T-helper 1 cell treated with Interleukin-12 subunit alpha and Interleukin-12 subunit beta and Interleukin-4 antibody, amounts not matched to agents 30 ng/mL and 1 ng/mL, for 36 hours (primary cell): ENCODE data around the gene STC2. TPM values are rescaled to one million over a fixed set of nuclear protein-coding genes. Genes with fewer than 3 reads are reported as not detected.
"Not testable (repeated sequence)": the region's sequence is repeated elsewhere in the genome, so short reads cannot be mapped to it uniquely, and the experiment has no call there.

Source experiments
- intact Hi-C: fragments of 100-400 bp; cut with micrococcal nuclease; formaldehyde crosslinking; loops from one replicate; pipeline ENCODE4 v1.15.1; 2024
- total RNA-seq: library from RNA; stranded (reverse); gene quantifications from 2 replicates; pipeline ENCODE4 v1.2.3, GENCODE V29; 2022

STC2 gene, protein sequence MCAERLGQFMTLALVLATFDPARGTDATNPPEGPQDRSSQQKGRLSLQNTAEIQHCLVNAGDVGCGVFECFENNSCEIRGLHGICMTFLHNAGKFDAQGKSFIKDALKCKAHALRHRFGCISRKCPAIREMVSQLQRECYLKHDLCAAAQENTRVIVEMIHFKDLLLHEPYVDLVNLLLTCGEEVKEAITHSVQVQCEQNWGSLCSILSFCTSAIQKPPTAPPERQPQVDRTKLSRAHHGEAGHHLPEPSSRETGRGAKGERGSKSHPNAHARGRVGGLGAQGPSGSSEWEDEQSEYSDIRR
- 8.6 and 12.4 TPM in 2 replicates for total RNA-seq

DNA sequence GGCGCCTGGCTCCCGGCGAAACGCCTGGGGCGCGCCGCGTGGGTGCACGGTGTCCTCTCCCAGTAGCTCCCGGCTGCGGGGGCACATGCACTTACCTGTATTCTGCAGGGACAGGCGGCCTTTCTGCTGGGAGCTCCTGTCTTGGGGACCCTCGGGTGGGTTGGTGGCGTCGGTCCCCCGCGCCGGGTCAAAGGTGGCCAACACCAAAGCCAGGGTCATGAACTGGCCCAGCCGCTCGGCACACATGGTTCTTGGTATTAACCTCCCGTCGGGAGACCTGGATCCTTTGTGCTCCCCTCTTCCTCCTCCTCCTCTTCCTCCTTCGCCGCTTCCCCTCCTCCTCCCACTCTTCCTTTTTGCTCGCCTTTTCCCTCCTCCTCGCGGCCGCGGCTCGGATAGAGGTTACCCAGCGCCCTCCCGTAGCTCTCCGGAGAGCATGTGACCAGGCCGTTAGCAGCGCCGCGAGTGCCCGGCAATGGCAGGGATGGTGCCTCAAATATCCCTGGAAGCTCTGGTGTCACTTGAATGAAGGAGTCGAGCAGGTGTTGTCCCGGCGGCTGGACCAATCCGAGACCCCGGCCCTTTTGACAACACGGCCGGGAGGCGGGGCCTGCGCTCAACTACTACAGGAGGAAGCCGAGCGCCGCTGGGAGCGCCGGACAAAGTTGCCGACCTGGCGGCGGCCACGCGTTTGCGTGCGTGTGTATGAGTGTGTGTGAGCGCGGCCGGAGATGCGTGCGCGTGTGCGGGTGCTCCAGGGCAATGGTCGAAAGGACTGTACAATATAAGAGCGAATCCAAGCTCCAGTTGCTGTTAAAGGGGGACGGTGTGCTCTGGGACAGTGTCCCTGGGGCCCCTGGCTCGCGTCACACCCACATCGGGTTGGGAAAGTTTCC lies at the start of gene STC2:
STC2 (minus strand) TSS at position 467 of the 896 bp plus-strand sequence; CDS start at position 246, 221 bp downstream.
- intact Hi-C loops, result loop anchor here (1.0 to 10.0 kb wide), 6 partner anchors 184 to 1941 kb away; partner anchors contain the start of genes BNIP1, NPM1 and STK10

DNA sequence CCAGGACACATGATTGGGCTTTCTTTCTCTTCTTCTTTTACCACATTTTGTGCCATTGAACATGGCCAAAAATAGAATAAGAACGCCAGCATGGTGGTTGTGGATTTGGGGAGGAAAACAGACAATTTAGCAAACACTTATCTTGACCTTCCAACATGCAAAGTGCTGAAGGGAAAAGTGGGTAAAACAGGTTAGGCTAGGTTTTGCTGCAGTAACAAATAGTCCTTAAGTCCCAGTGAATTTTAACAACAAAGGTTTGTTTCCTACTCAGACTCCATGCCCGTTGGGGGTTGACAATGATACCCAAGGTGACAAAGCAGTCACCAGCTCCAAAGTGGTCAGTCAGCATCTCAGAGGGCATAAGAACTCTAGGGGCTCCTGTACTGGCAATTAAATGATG lies 43.2 kb upstream of the STC2 start:
- intact Hi-C loops, result no loop called here

DNA sequence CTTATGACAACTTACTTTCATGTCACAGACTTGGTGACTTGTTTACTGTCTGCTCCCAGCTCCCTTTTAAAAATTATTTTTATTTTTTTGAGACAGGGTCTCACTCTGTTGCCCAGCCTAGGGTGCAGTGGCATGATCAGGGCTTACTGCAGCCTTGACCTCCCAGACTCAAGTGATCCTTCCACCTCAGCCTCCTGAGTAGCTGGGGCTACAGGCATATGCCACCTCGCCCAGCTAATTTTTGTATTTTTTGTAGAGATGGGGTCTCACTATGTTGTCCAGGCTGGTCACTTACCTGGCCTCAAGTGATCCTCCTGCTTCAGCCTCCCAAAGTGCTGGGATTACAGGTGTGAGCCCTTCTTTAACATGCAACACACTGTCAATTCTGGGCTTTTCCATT lies 35.2 kb upstream of the STC2 start:
- intact Hi-C loops, result not testable (repeated sequence)

DNA sequence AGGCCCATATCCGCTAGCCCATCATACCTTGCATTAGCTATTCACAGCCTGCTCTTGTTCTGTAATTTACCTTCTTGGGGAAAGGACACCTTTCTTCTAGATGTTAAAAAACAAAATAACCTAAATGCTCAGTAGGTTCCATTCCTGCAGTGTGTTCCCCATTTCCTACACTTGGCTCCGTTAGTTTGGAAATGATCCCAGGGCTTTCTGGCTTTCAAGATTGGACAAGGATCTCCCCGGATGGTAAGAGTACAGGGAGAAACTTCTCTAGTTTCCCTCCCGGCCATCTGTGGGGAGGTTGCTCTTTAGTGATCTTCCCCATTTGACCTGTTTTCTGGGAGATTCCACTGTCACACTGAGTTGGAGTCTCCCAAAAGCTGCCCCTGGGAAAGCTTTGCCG lies 27.3 kb upstream of the STC2 start:
- intact Hi-C loops, result no loop called here

DNA sequence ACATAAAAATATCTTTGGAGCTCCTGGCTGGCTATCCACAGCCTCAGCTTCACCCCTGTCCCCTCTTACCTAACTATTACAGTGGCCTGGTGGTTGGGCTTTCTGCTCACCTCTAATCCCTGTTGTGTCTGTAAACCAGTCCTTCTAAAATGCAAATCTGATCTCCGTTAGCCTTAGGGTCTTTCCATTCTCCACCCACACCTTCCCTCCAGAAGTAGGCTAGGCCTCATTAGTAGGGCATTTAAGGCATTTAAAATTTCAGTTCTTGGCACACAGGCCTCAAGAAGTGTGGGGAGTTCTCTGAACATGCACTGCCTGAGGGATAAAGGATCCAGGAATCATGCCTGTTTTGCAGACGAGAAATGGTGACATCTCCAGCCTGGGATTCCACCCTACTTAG lies 26.4 kb upstream of the STC2 start:
- intact Hi-C loops, result no loop called here

DNA sequence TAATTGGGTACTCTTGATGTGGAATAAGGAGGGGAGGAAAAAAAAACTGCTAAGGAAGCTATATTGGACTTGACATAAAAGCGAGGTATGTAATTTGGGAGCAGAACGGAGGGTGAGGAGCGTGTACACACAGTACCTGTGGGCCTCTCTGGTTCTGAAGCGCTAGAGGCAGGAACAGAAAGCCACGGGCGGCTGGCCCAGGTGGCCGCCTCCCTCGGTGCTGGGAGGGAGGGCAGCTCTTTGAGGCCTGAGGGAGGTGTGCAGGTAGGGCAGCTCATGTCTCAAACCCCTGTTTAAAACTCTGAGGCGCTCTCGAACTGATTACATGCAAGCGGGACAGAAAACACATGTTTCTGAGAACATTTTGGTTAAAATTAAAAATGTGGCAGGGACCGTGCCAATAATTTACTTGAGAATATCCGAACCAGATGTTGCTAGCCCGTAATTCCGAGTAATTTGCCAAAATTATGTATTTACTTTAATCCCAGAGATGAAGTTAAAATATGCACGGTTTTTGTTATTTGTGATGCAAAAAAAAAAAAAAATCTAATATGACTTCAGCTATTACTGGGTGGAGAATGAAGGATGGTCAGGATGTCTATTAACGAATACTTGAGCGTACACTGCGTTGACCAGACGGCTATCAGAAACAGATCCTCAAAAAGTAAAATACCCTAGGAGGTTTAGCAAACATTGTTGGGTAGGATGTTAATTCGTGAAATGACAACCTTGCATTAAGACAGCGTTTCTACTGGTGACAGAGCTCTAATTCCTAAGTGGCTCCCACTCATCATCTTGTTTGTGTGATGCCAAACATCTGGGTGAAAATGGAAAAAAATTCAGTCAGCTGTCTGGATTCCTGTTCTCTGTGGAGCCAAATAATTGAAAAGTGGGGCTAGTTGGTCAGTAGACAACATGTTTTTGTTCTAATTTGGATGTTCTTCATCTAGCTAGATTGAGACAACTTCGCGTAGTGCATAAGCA lies 24.4 kb upstream of the STC2 start:
- intact Hi-C loops, result no loop called here

DNA sequence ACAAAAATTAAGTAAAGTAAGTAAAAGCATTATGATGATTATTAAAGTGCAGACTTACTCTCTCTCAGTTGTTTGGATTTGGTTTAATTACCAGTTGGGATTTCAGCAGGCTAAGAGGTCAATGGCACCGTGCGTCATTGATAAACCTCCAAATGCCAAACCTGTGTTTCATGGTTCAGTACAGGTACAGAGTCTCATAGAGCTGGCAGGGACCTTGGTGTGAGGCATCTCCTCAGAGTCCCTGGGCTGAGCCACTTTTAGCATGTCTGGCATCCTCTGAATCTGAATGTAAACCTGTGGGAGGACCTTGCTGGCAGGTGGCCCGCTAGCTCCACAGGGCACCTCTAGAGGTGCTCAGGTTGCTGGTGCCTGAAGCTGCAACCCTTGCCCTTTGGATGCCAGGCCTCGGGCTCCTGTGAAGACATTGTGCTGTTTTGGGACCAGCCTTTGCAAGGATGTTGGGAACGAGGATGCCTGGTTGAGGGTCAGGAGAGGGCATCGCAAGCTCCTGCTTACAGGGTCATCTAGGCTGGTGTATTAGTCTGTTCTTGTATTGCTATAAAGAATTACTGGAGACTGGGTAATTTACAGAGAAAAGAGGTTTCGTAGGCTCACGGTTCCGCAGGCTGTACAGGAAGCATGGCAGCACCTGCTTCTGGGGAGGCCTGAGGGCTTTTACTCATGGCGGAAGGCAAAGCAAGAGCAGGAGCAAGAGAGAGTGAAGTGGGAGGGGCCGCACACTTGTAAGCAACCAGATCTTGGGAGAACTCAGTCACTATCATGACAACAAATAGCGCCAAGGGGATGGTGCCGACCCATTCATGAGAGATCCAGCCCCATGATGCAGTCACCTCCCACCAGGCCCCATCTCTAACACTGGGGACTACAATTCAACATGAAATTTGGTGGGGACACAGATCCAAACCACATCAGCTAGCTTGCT lies 14.9 kb upstream of the STC2 start:
- intact Hi-C loops, result no loop called here

DNA sequence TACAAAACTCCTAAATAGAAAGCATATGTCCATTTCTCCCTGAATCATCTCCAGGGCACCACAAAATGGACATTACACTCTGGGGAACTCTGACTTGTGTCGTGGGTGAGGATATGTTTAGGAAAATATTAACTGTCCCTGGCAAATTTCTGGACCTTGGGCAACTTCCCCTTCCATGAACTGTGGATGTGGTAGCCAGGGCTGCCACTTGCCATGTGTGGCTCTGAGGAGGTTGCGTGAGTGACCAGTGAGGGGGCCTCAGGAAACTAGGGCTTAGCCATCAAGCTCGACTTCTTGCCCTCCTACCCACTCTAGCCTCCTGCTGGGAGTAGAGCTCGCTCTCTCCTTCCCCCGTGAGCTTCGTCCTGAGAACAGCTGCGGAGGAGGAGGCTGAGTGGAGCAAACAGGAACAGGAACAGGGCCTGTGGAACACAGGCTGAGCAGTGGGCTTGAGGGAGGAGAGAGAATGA lies 13.8 kb upstream of the STC2 start:
- intact Hi-C loops, result no loop called here

DNA sequence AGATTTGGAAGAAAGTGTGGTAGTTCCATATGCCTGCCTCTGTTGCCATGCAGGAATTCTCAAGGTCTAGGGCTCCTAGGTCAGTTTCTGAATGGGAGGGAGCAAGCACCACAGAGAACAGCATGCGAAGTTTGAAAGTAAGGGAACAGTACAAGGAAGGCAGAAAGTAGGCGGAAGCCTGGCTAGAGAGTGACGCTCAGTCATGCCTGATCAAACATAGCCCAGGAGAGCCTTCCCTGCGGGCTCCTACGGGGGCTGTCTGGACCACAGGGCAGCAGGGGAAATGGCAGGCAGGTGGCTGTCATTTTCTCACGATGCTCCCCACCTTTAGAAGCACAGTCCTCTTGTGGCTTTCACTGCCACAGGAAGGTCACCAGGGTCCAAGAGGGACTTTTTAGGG lies 12.8 kb upstream of the STC2 start:
- intact Hi-C loops, result no loop called here

DNA sequence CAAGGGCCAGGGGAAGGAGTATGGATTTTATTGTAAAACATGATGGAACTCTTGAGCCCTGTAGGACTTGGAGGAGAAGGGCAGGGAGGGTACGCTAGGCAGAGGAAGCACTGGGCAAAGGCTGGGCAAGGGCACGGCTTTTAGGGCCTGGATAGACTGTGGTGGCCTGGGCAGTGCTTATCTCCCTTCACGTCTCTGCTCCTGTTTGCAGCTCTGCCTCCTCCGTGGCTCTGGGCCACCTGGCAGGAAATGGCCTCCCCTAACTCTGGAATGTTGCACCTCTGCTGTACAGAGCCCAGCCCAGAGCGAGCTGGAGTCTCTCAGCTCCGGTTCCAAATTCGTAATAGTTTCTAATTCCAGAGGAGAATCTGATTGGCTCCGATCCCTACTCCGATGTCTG lies 12.2 kb upstream of the STC2 start:
- intact Hi-C loops, result no loop called here

DNA sequence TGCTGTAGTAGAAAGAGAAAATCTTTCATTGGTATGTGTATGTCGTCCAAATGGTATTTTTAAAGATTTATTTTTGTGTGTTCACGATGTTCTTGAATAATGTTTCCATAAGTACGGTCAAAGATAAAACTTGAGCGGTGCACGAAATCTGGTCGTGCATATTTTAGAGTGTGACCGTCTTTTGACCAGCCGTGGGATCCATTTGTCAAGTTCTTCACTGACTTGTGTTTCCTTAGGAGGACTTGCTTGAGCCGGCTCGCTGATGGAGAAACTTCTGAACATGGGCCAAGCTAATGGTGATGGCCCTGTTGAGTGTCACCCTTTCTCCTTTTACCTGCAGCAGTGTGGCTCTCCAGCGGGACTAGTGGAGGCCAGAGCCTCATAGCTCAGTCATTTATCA lies 11.1 kb upstream of the STC2 start:
- intact Hi-C loops, result loop anchor here (10.0 kb wide), 1 partner anchor 504 kb away; the partner anchor contains the start of gene ERGIC1

DNA sequence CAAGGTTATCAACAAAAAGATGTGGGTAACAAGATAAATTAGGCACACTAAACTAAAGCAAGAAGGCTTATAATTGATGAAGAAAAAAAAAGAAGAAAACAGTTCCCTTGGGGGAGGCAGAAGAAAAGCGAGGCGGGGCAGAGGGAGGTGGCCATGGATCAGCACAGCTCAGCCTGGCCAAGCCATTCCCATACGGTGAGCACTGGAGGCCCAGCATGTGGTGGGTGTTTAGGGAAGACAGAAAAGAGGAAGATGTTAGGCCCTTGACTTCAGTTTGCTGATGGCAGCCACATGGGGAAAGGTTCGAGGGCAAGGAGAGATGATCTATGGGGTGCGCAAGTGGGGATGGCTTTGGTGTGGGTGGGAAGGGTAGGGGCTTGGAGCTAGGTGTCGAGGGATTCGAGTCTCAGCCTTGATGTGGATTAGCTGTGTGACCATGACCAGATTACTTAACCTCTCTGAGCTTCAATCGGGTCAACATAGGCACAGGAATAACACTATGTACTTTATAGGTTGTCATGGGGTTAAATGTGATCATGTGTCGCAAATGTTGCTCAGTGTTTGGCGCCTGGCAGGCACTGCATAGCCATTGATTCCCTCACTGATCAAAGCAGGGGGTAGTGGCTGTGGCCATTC lies 10.3 kb upstream of the STC2 start:
- intact Hi-C loops, result loop anchor here (10.0 kb wide), 1 partner anchor 504 kb away; the partner anchor contains the start of gene ERGIC1

DNA sequence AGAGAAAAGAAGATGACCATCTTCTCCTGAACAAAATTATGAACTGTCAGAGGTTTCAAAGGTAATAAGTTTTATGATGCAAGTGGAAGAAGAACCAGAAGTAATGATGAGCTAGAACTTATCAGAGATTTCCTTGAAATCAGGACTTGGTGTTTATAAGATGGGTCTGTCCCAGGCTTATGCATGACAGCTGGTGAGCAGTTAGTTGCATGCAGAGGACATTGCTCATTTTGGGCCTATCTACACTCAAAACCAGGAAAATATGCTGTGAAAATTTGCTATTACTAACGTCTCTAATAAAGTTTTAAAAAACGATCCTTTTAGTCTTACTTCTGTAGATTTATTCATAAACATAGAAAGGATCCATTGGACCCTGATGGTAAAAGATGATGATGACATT lies 6.6 kb upstream of the STC2 start:
- intact Hi-C loops, result loop anchor here (5.0 to 10.0 kb wide), 5 partner anchors 93 to 638 kb away; partner anchors contain the start of genes CPEB4 and ERGIC1

DNA sequence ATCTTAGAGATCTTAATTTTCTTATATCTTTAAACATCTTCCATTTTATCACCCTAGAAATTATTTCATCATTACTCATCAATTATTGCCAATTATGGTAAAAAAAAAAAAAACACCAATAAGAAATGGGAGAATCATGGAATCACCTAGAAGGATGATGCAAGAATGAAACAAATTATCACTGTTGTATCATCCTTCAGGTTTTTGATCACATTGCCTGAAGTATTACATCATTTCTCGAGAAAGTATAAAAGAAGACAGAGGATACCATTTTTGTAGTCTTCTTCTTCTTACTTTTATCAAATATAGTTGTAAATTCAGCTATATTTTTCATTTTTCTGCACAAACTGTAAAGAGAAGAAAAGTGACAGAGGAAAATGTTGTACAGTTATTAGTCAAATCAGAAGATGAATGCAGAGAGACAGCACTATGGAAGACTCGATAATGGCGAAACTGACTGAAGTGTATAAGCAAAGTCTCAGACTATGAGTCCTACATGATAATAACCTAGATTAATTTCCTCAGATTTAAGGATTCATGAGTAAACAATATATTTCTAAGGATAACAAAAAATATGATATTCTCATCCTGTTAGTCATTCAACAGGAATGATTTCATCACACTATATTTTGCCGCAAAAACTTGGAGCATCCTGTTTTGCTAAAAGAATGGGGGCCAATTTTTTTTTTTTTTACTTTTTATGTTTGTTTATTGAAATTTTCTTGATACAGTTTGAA lies 5.9 kb upstream of the STC2 start:
- intact Hi-C loops, result loop anchor here (5.0 to 10.0 kb wide), 5 partner anchors 92 to 637 kb away; partner anchors contain the start of genes CPEB4 and ERGIC1

DNA sequence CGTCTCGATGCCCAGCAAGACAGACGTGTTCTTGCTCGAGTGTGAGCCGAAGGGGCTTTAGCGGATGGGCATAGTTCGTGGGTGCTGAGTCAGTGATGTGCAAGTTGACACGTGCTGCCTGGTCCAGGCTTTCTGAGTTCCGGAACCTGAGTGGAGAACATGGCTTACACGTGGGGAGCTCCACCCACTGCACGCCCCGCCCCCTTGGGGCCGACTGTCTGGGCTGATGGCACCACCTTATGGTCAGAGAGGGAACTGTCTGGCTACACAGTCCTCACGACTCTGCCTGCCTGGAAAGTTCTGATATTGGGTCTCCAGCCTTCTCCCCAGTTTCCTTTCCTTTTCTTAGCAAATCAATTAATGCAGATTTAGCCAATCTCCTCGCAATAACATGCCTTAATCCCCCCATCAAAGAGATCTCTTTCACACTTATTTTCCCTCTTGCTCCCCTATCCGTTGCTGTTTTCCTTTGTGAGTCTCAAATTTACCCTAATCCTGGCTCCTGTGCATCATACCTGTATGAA lies 3.8 kb upstream of the STC2 start:
- intact Hi-C loops, result loop anchor here (1.0 to 10.0 kb wide), 17 partner anchors 38 to 635 kb away; partner anchors contain the start of genes BNIP1, BOD1, CPEB4 and ERGIC1

DNA sequence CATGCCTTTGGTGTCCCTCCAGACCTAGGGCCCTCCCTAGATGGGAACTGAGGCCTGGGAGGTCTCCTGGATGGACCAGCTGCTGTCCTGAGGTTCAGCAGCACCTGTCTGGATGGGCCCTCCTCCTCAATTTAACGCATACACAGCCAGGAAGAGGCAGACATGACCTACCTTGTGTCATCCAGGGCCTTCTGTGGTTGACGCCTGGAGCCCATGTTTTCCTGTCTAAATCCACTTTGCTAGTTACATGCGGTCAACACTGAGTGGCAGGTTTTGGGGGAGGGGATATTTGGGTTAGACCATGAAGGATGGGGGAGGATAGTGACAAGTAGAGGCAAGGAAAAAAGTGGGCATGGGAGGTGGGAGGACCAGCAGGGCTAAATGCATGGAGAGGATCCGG lies 3.1 kb upstream of the STC2 start:
- intact Hi-C loops, result loop anchor here (5.0 to 10.0 kb wide), 5 partner anchors 89 to 634 kb away; partner anchors contain the start of genes CPEB4 and ERGIC1

DNA sequence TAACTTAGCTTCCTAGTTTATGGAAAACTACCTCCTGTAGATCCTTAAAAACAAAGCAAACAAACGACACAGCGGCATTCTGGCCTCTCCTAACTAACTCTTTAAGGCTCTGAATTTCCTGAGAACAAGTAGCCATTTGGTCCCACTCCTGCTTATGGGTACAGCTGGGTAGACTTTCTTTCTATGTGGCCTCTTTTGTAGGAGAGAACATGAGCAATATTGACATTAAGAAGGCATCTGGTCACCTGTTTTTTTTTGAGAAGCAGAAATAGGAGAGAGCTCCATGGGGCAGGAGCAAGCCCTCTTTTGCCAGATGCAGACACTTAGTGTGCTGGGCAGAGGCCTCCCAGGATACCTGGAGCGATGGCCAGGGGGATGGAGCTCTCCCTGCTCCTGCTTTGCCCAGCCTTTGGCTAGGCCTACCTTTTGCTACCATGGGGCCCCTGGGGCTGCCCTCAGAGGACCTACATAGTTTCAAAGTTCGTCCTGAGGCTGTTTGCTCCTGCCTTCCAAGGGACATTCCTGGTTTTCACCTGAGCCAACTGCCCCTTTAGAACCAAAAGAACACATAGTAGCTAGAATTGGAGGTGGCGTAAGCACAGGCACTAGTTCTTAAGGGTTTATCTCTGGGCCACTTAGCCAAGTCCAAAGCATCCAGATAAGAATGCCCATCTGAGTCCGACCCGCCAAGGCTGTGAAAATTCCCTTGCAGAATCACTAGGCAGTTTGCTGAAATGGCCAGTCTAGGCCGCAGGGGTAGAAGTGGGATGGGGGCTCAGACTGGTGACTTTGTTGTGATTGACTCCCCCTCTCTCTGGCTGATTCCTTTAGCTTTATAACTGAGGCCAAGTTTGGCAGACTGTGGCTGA lies 2.4 kb upstream of the STC2 start:
- intact Hi-C loops, result loop anchor here (5.0 to 10.0 kb wide), 5 partner anchors 88 to 633 kb away; partner anchors contain the start of genes CPEB4 and ERGIC1
